IgD-negative memory B cell (primary cell): ENCODE measurements around the gene TRIM3. TPM values are rescaled to one million over a fixed set of nuclear protein-coding genes. Genes with fewer than 3 reads are reported as not detected.

Source experiments
- H3K27ac Mint-ChIP-seq, 3 donors: one replicate each; pipeline ENCODE4 v1.8.0; 2020 to 2022; ENCODE audit warnings: mild to moderate bottlenecking in 3 of 3, mixed read lengths in 3 of 3, moderate library complexity in 1 of 3
- H3K27me3 Mint-ChIP-seq: one replicate; pipeline ENCODE4 v1.8.0; 2021; ENCODE audit warnings: mixed read lengths
- H3K36me3 Mint-ChIP-seq: one replicate; pipeline ENCODE4 v1.8.0; 2020; ENCODE audit warnings: mild to moderate bottlenecking, mixed read lengths
- H3K4me1 Mint-ChIP-seq, 3 donors: one replicate each; pipeline ENCODE4 v1.8.0; 2020 to 2022; ENCODE audit warnings: mixed read lengths in 3 of 3, mild to moderate bottlenecking in 1 of 3
- H3K4me3 Mint-ChIP-seq, 4 donors: one replicate each; pipeline ENCODE4 v1.8.0; 2020 to 2022; ENCODE audit warnings: mild to moderate bottlenecking in 4 of 4, mixed read lengths in 4 of 4, moderate library complexity in 3 of 4
- H3K9me3 Mint-ChIP-seq, 3 donors: one replicate each; pipeline ENCODE4 v1.8.0; 2020 to 2021; ENCODE audit warnings: mixed read lengths in 3 of 3, mild to moderate bottlenecking in 1 of 3
- polyA plus RNA-seq: library from polyadenylated mRNA; unstranded; fragments of 300-500 nt; fragmentation: Illumina TruSeq; gene quantifications from one replicate; pipeline ENCODE4 v1.2.3, GENCODE V29; 2021

The TRIM3 gene
- polyA plus RNA-seq, 1 donor from 2014 or later: 0.61 TPM

DNA sequence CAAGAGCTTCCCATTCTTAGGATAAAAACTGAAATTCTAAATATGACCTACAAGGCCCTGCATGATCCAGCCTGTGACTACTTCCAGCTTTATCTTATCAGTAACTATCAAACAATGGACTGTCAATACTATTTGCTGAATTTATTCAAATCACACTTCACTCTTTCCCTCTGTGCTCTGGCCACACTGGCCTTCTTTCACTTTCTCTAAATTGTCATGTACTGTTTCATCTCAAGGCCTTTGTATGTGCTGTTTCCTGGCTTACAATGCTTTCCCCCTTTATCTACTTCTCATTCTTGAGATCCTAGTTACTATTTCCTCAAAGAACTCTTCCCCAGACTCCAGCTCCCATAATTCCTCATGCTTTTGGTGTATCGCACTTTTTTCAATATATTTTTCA is 13.2 kb upstream of the TRIM3 start:
- Mint-ChIP-seq H3K9me3 (no peaks in the 10 kb centered on the region), H3K27me3 (no peaks in the 10 kb centered on the region), H3K4me3 (no peak overlapping the region), H3K4me1 (peaks cover 12 to 16% (median 13%) of the 10 kb centered on the region in 3 donors), H3K36me3 (peaks cover 1% of the 10 kb centered on the region), H3K27ac (no peak overlapping the region)

DNA sequence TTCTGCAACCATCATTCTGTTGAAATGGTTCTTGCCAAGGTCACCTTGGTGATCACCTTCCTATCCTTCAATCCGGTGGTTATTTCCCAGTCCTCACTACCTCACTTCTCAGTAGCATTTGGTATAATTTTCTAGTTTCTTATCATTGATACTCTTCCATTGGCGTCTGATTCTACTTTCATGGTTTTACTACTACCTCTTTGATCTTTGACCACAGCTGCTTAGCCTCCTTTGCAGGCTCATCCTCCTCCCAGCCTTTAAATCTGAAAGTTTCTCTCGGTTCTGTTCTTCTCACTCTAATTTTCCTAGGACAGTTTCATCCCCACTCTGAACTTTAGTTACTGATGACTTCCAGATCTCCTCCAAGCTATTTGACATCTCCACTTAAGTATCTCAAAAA is 12.5 kb upstream of the TRIM3 start:
- Mint-ChIP-seq H3K4me3 (no peak overlapping the region), H3K27ac (no peak overlapping the region), H3K4me1 (peaks cover 14 to 16% (median 16%) of the 10 kb centered on the region in 3 donors), H3K27me3 (no peaks in the 10 kb centered on the region), H3K36me3 (peaks cover 1% of the 10 kb centered on the region), H3K9me3 (no peaks in the 10 kb centered on the region)

DNA sequence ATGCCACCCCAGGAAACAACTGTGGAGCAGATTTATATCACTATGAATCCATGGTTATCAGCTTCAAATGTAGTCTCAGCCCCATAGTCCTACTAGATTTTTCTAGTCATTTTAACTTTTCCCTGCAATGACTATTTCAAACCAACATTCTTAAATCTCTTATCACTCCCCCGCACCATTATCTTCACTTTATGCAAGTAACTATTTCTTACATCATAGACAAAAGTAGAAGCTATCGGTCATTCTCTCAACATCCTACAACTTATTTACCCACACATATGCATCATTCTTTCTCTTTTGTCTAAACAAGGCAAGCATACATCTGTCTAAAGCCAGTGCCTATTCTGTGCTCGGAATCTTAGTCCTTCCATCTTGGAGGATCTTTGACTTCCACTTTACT is 11.9 kb upstream of the TRIM3 start:
- H3K4me1 Mint-ChIP-seq: peaks cover 19 to 20% (median 20%) of the 10 kb centered on the region in 3 donors
- H3K36me3 Mint-ChIP-seq: peaks cover 1% of the 10 kb centered on the region
- no peaks in the 10 kb centered on the region for H3K9me3 Mint-ChIP-seq
- H3K4me3 Mint-ChIP-seq: no peak overlapping the region
- H3K27ac Mint-ChIP-seq: no peak overlapping the region
- no peaks in the 10 kb centered on the region for H3K27me3 Mint-ChIP-seq

DNA sequence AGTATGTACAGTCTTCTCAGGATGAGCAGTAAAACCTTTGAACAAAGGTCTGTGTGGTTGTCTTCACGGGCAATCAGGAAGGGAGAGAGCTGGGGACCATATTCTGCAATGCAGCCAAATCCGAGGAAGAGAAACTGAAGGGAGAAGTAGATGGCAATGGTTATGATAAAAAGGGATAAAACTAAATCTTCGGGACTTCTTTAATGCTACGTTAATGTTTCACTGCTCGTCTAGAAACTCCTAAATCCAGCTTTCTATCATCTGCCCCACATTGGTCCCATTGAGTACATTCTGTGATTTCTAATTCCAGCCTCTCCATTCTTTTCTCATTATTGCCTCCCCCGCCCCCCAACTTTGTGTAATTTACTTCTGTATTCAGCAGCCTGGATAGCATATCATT is 9.3 kb upstream of the TRIM3 start:
- Mint-ChIP-seq H3K4me3 (peak overlapping the region in 3 of 4 donors; percentile 84 to 95 (median 89)), H3K27me3 (no peaks in the 10 kb centered on the region), H3K4me1 (peaks cover 28 to 31% (median 30%) of the 10 kb centered on the region in 3 donors), H3K27ac (peak overlapping the region; percentile 15 to 93 (median 48)), H3K36me3 (no peaks in the 10 kb centered on the region), H3K9me3 (no peaks in the 10 kb centered on the region)

DNA sequence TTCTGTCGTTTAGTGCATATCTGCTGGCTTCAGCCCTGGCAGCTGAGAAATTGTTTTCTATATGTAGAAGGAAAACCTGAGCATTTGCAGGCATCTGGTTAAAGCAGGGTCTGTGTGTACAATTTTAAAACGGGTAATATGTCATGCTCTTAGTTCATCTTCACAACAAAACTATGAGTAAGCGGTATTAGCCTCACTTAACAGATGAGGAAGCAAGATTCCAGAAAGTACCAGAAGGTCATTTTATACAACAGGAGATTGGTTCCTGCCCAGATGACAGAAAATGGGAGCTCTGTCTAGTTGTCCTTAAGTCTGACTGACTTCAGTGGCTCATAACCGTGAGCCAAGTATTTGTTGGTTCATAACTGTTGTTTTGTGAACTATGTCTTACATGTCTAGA is 8.7 kb upstream of the TRIM3 start:
- Mint-ChIP-seq H3K4me3 (peak overlapping the region; percentile 89 to 98 (median 95)), H3K27me3 (no peaks in the 10 kb centered on the region), H3K4me1 (peaks cover 28 to 31% (median 30%) of the 10 kb centered on the region in 3 donors), H3K36me3 (no peaks in the 10 kb centered on the region), H3K27ac (peak overlapping the region; percentile 48 to 98 (median 94)), H3K9me3 (no peaks in the 10 kb centered on the region)

DNA sequence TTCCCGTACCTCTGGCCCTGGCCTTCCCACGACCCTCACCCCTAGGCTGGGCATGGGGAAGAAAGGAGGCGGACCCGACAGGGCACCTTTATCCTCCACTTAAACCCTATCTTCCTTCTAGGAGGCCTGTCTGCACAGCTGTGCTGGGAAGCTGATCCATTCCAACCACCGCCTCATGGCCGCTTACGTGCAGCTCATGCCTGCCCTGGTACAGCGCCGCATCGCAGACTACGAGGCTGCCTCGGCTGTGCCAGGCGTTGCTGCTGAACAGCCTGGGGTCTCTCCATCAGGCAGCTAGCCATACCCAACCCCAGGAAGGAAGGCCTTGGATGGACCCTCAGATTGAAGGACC is 8.2 kb upstream of the TRIM3 start:
- H3K27me3 Mint-ChIP-seq: no peaks in the 10 kb centered on the region
- H3K9me3 Mint-ChIP-seq: no peaks in the 10 kb centered on the region
- peak overlapping the region; percentile 77 to 98 (median 94) for H3K27ac Mint-ChIP-seq
- peaks cover 28 to 31% (median 30%) of the 10 kb centered on the region in 3 donors for H3K4me1 Mint-ChIP-seq
- H3K36me3 Mint-ChIP-seq: no peaks in the 10 kb centered on the region
- H3K4me3 Mint-ChIP-seq: peak overlapping the region; percentile 89 to 98 (median 95)

DNA sequence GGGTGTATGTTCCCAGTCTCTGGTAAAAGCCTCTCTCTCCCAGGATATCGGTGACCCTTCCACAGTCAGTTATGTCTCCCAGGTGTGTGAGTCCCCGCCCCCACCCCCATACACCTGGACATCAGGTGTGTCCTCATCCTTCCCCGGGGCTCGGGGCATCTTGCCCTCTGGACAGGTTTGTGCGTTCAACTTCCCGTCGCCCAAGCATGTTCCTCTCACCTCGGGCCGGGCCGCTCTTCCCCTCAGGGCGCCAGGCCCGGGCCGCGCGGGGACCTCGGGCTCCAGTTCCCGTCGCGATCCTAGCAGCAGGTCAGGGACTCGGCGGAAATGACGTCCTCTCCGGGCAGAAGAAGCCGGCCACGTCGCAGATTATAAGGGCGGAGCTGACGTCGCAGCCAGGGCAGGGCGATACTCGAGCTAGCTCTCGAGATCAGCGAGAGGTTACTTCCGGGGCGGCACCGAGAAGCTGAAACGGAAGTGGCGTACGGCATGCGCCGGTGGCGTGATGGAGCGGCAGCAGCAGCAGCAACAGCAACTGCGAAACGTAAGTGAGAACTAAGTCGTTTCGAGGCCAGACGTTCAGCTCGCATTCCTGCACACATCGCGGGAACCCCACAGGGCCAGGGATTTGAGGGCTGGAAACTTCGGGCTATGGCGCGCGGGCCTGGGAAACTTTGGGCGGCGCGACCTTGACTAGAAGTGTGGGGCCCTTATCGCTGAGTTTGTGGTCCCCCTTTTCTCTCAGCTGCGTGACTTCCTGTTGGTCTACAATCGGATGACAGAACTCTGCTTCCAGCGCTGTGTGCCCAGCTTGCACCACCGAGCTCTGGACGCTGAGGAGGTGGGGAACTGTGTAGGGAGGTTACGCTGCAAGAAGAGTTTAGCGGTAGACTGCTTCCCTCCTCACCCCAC is 7.5 kb upstream of the TRIM3 start, which contains the start of the genes ARFIP2 and TIMM10B:
Gene ARFIP2 (minus strand): TSS at position 320 of the 912 bp plus-strand sequence. CDS start 910 bp downstream, outside the sequence.
Gene TIMM10B (plus strand): TSS at position 490 of the 912 bp plus-strand sequence. CDS start 16 bp downstream, at position 506.
- no peaks in the 10 kb centered on the region for H3K36me3 Mint-ChIP-seq

DNA sequence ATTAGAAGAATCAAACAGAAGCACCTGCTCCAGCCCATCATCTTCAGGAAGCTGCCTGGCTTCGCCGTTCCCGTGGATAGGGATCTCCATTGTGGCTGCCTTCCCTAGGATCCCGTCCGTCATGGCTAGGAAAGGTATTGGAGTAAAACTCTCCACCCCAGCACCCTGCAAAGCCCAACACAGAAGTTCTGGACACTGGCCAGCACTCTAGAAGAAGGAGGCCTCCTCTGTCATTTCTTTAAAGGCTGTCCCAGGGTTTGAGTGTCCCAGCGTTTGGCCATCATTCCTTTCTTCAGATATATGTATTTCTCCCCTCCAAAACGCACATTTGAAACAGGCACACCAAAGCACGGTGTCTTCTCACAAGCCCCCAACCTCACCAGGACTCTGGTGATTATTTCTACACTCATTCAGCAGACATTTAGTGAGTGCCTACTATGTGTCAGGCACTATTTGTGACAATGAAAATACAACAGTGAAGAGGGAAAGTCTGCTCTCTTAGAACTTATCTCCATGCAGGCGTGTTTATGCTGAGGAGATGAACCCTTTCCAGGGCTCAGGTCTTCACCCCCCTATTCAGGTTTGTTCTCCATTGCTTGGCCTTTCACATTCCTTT is 6.7 kb upstream of the TRIM3 start:
- H3K27ac Mint-ChIP-seq: peak overlapping the region; percentile 77 to 98 (median 94)
- H3K4me1 Mint-ChIP-seq: peaks cover 28 to 31% (median 30%) of the 10 kb centered on the region in 3 donors
- no peaks in the 10 kb centered on the region for H3K9me3 Mint-ChIP-seq
- peak overlapping the region; percentile 89 to 98 (median 95) for H3K4me3 Mint-ChIP-seq
- H3K27me3 Mint-ChIP-seq: no peaks in the 10 kb centered on the region
- H3K36me3 Mint-ChIP-seq: no peaks in the 10 kb centered on the region

More for the DNA sequence above, 7.5 kb upstream of the TRIM3 start, which contains the start of the genes ARFIP2 and TIMM10B:
- no peaks in the 10 kb centered on the region for H3K9me3 Mint-ChIP-seq
- no peaks in the 10 kb centered on the region for H3K27me3 Mint-ChIP-seq
- H3K27ac Mint-ChIP-seq: peak within 1 kb of the TSS; percentile 77 to 98 (median 94)
- peak within 1 kb of the TSS; percentile 89 to 98 (median 95) for H3K4me3 Mint-ChIP-seq
- H3K4me1 Mint-ChIP-seq: peaks cover 28 to 31% (median 30%) of the 10 kb centered on the region in 3 donors

DNA sequence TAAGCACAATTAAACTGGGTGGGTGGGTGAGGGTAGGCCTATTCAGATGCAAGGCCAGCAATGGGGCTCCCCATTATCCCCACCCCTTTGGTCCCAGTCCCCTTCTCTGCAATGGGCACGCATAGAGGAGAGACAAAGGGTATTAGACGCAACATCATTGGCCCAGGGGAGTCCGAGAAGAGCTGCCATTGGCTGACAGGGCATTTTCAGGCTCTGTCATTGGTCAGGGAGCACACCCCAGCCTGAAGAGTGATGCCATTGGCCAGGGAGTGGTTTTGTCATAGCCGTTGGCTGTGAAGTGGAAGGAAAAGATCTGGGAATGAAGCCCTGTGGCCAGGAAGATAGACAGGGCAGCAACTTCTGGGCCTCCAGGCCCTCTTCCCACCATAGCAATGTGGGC is 2.8 kb upstream of the TRIM3 start:
- H3K27ac Mint-ChIP-seq: no peak overlapping the region
- no peaks in the 10 kb centered on the region for H3K27me3 Mint-ChIP-seq
- H3K9me3 Mint-ChIP-seq: no peaks in the 10 kb centered on the region
- peak overlapping the region in 1 of 4 donors; percentile 85 for H3K4me3 Mint-ChIP-seq
- peaks cover 23 to 29% (median 28%) of the 10 kb centered on the region in 3 donors for H3K4me1 Mint-ChIP-seq
- H3K36me3 Mint-ChIP-seq: no peaks in the 10 kb centered on the region

DNA sequence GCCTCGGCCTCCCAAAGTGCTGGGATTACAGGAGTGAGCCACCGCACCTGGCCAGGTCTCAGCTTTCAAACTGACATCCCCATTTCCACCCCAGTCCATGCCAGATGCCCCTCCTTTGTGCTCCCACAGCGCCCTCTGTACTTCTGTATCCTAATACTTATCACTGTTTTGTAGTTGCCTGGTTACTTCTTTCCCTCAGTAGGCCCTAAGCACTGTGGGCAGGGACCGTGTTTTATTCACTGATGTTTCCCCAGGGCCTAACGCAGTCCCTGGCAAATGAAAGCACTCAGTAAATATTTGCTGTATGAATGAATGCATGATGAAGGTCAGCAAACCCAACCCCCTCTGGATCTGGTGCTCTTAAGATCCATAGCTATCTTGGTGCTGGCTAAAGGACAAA is 2.2 kb upstream of the TRIM3 start:
- peak overlapping the region in 2 of 3 donors; percentile 29 to 35 for H3K27ac Mint-ChIP-seq
- peak overlapping the region in 1 of 4 donors; percentile 85 for H3K4me3 Mint-ChIP-seq
- H3K4me1 Mint-ChIP-seq: peaks cover 18 to 24% (median 24%) of the 10 kb centered on the region in 3 donors
- H3K27me3 Mint-ChIP-seq: no peaks in the 10 kb centered on the region
- no peaks in the 10 kb centered on the region for H3K36me3 Mint-ChIP-seq
- H3K9me3 Mint-ChIP-seq: no peaks in the 10 kb centered on the region

DNA sequence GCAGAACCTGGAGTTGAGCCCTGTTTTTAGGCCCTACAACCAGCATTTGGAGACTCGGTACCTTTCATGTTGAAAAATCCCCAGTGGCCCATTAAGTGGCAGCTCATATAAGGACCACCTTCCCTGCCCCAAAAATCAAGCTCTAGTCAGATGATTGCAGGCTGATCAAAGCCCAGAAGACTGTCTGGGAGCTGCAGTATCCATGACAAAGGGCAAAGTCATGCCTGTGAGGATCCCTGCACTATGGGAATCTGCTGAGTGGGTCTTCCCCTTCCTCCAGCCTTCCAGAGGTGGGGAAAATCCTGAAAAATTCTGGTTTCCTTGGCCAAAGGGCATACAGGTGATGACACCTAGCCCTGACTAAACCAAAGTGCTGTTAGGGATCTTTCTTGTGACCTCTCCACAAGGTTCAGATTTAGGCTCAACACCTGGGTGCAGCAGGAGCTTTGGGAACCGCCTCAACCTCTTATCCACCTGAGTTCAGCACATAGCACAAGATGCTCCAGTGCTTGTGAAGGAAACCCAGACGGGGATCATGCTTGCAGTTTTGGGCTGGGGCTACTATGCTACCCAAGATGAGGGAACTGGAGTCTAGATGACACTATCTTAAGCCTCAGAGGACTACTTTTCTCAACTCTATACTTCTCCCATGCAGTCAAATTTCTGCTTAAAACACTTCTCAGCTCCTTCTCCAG is 1.2 kb upstream of the TRIM3 start:
- Mint-ChIP-seq H3K36me3 (no peaks in the 10 kb centered on the region), H3K9me3 (no peaks in the 10 kb centered on the region), H3K27ac (peak overlapping the region; percentile 90 to 91 (median 90)), H3K4me1 (peaks cover 12 to 19% (median 17%) of the 10 kb centered on the region in 3 donors), H3K4me3 (peak overlapping the region; percentile 80 to 89 (median 86)), H3K27me3 (no peaks in the 10 kb centered on the region)

DNA sequence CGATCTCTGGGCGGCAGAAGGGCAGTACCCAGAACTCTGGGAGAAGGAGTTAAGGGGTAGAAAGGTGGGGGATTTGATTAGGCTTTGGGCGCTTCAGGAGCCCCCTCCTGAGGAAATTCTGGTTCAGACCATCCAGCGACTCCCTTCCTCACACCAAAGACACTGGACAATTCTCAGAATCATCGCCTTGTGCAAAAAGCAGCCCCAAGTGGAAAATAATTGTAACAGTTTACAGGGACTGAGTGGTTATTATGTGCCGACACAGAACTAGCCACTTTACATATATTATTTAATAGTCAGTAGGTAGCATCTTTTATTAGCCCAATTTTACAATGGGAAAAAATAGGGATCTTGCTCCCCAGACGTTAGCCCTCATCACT is 662 bp upstream of the TRIM3 start:
- Mint-ChIP-seq H3K4me1 (peaks cover 12 to 16% (median 15%) of the 10 kb centered on the region in 3 donors), H3K4me3 (peak overlapping the region; percentile 80 to 89 (median 86)), H3K27me3 (no peaks in the 10 kb centered on the region), H3K36me3 (no peaks in the 10 kb centered on the region), H3K9me3 (no peaks in the 10 kb centered on the region), H3K27ac (peak overlapping the region in 2 of 3 donors; percentile 90)

DNA sequence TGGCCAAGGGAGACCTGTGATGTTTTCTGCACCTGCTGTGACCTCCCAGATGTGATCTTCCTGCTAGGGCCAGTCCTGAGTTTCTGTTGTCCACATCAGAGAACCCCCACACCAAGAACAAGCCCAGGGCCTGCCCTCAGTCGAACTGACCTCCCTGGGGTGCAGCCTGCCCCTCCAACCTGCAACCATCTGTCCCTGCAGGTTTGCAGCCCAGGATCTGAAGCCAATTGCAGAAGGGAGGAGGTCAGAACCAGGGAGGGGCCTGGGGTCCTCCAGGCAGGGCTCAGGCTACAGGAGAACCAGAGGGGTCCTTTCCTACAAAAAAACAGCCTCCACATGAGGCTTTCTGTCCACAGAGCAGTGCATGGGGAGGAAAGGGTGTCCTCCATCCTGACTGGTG is 807 bp downstream of the TRIM3 start:
- peaks cover 8 to 13% (median 12%) of the 10 kb centered on the region in 3 donors for H3K4me1 Mint-ChIP-seq
- peak overlapping the region in 2 of 3 donors; percentile 56 to 94 for H3K27ac Mint-ChIP-seq
- peak overlapping the region; percentile 67 to 89 (median 79) for H3K4me3 Mint-ChIP-seq
- no peaks in the 10 kb centered on the region for H3K36me3 Mint-ChIP-seq
- H3K9me3 Mint-ChIP-seq: no peaks in the 10 kb centered on the region
- no peaks in the 10 kb centered on the region for H3K27me3 Mint-ChIP-seq

DNA sequence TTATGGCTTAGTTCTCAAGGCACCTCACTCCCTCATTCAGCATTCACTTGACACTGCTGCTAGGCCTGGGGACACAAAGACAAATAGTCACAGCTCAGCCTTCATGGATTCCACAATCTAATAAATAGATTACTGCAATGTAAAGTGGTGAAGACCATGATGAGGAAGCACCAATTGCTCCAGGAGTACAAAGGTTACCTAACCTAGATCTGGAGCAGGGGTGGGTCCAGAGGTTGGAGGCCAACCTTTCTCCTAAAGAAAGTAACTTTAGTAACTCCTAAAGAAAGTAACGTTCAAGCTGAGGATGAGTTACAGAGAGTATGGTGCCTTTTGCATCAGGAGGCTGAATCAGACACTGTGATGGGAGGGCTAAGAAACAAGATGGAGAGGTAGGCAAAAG is 4.1 kb downstream of the TRIM3 start:
- Mint-ChIP-seq H3K27me3 (no peaks in the 10 kb centered on the region), H3K4me1 (peaks cover 8 to 13% (median 9%) of the 10 kb centered on the region in 3 donors), H3K36me3 (no peaks in the 10 kb centered on the region), H3K9me3 (no peaks in the 10 kb centered on the region), H3K4me3 (no peak overlapping the region), H3K27ac (no peak overlapping the region)
